Mesenchymal stem cell (in vitro differentiated cells and primary cell): ENCODE measurements around the gene GRK3.
"Not testable (repeated sequence)": the region's sequence is repeated elsewhere in the genome, so short reads cannot be mapped to it uniquely, and the experiment has no call there.

Experiments used
- DNase-seq: peaks from one replicate; pipeline ENCODE4 v3.0.0-alpha.2; 2013
- H2AFZ ChIP-seq: one replicate; pipeline ENCODE4 v1.6.1; 2013; ENCODE audit warnings: low read depth, mild to moderate bottlenecking, control low read depth, inconsistent platforms, low read length, moderate library complexity
- H2AK5ac ChIP-seq: 2 replicates; pipeline ENCODE4 v1.6.1; 2013; ENCODE audit warnings: low read length, moderate library complexity, mild to moderate bottlenecking, inconsistent platforms; ENCODE audit not compliant: severe bottlenecking
- H2BK120ac ChIP-seq: one replicate; pipeline ENCODE4 v1.6.1; 2013; ENCODE audit warnings: low read depth, mild to moderate bottlenecking, inconsistent platforms, low read length, moderate library complexity
- H2BK12ac ChIP-seq, 2 experiments: one replicate each; pipeline ENCODE4 v1.6.1; 2013; ENCODE audit warnings: inconsistent platforms in 2 of 2, low read length in 2 of 2, mild to moderate bottlenecking in 2 of 2, moderate library complexity in 2 of 2, control low read depth in 1 of 2
- H2BK15ac ChIP-seq: one replicate; pipeline ENCODE4 v1.6.1; 2013; ENCODE audit warnings: mild to moderate bottlenecking, low read depth, inconsistent platforms; ENCODE audit not compliant: poor library complexity, severe bottlenecking
- H2BK5ac ChIP-seq: 2 replicates; pipeline ENCODE4 v1.6.1; 2013; ENCODE audit warnings: low read depth, mild to moderate bottlenecking, low read length, control low read depth, inconsistent platforms; ENCODE audit not compliant: poor library complexity, severe bottlenecking
- H3K14ac ChIP-seq, 2 experiments: one replicate each; pipeline ENCODE4 v1.6.1; 2013; ENCODE audit warnings: inconsistent platforms in 2 of 2, low read length in 2 of 2, control low read depth in 1 of 2, mild to moderate bottlenecking in 1 of 2, moderate library complexity in 1 of 2
- H3K18ac ChIP-seq, 2 experiments: one replicate each; pipeline ENCODE4 v1.6.1; 2013; ENCODE audit warnings: inconsistent platforms in 2 of 2, low read length in 2 of 2, control low read depth in 1 of 2, low read depth in 1 of 2, mild to moderate bottlenecking in 1 of 2
- H3K23ac ChIP-seq, 2 experiments: one replicate each; pipeline ENCODE4 v1.6.1; 2013; ENCODE audit warnings: inconsistent platforms in 2 of 2, low read length in 2 of 2, mild to moderate bottlenecking in 2 of 2, moderate library complexity in 2 of 2, control low read depth in 1 of 2
- H3K27ac ChIP-seq: 2 replicates; pipeline ENCODE4 v1.5.1; 2013; ENCODE audit warnings: mild to moderate bottlenecking, moderate library complexity, low read length, control low read depth, inconsistent platforms; ENCODE audit not compliant: poor library complexity, severe bottlenecking
- H3K27me3 ChIP-seq, 2 experiments: 2 replicates each; pipeline versions ENCODE4 v1.6.1 to v1.7.0; 2013; ENCODE audit warnings: low read length in 2 of 2, mild to moderate bottlenecking in 2 of 2, moderate library complexity in 2 of 2, control low read depth in 1 of 2, inconsistent platforms in 1 of 2; ENCODE audit not compliant: control insufficient read depth in 1 of 2, insufficient read depth in 1 of 2
- H3K36me3 ChIP-seq, 2 experiments: 2 replicates each; pipeline versions ENCODE4 v1.6.1 to v1.7.0; 2013; ENCODE audit warnings: low read length in 2 of 2, control low read depth in 1 of 2, inconsistent platforms in 1 of 2, low read depth in 1 of 2, mild to moderate bottlenecking in 1 of 2; ENCODE audit not compliant: insufficient read depth in 2 of 2, control insufficient read depth in 1 of 2
- H3K4ac ChIP-seq, 2 experiments: one replicate each; pipeline ENCODE4 v1.6.1; 2013; ENCODE audit warnings: inconsistent platforms in 2 of 2, low read length in 2 of 2, mild to moderate bottlenecking in 2 of 2, moderate library complexity in 2 of 2, control low read depth in 1 of 2, low read depth in 1 of 2
- H3K4me1 ChIP-seq: 2 replicates; pipeline ENCODE4 v1.6.1; 2013; ENCODE audit warnings: low read depth, low read length, control low read depth; ENCODE audit not compliant: control insufficient read depth, insufficient read depth
- H3K4me2 ChIP-seq: 2 replicates; pipeline ENCODE4 v1.6.1; 2013; ENCODE audit warnings: low read length, mild to moderate bottlenecking, inconsistent platforms; ENCODE audit not compliant: poor library complexity, severe bottlenecking
- H3K4me3 ChIP-seq, 2 experiments: 2 replicates each; pipeline versions ENCODE4 v1.5.1 to v1.7.0; 2013; ENCODE audit warnings: low read length in 2 of 2, mild to moderate bottlenecking in 2 of 2, control low read depth in 1 of 2, low read depth in 1 of 2; ENCODE audit not compliant: insufficient read depth in 1 of 2
- H3K79me1 ChIP-seq: replicated peaks from 2 replicates; pipeline ENCODE4 v1.6.1; 2013; ENCODE audit warnings: mild to moderate bottlenecking, control low read depth, low read length, inconsistent platforms; ENCODE audit not compliant: poor library complexity, severe bottlenecking
- H3K9ac ChIP-seq: 2 replicates; pipeline ENCODE4 v1.7.0; 2013; ENCODE audit warnings: mild to moderate bottlenecking, low read length, moderate library complexity
- H3K9me3 ChIP-seq: 2 replicates; pipeline ENCODE4 v1.7.0; 2013; ENCODE audit warnings: mild to moderate bottlenecking, low read length; ENCODE audit not compliant: control insufficient read depth
- H4K8ac ChIP-seq: one replicate; pipeline ENCODE4 v1.6.1; 2013; ENCODE audit warnings: inconsistent platforms, mild to moderate bottlenecking, low read length, moderate library complexity
- H4K91ac ChIP-seq: one replicate; pipeline ENCODE4 v1.6.1; 2013; ENCODE audit warnings: mild to moderate bottlenecking, low read length, inconsistent platforms
- WGBS: methylation state at CpG from one replicate; pipeline ENCODE4 v1.1.7; 2013; ENCODE audit warnings: mixed read lengths; 5-methylcytosine and 5-hydroxymethylcytosine counted together

The GRK3 gene

DNA sequence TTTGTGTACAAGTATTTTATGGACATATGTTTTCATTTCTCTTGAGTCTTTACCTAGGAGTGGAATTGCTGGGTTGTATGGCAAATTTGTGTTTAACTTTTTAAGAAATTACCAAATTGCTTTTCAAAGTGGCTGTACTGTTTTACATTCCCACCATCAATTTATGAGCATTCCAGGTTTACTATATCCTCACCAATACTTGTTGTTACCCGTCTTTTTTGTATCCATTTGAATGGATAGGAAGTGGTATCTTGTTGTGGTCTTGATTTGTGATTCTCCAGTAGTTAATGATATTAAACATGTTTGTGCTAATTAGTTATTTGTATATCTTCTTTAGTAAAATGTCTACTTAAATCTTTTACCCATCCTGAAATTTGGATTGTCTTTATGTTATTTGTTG lies 46.8 kb downstream of the GRK3 start:
- H3K4me3 ChIP-seq, H3K9ac ChIP-seq, H2BK15ac ChIP-seq, H3K79me1 ChIP-seq, H3K23ac ChIP-seq, H3K27me3 ChIP-seq, H4K91ac ChIP-seq, H3K27ac ChIP-seq, H3K14ac ChIP-seq, H3K4ac ChIP-seq, H3K36me3 ChIP-seq, H2AK5ac ChIP-seq, H2BK120ac ChIP-seq, H4K8ac ChIP-seq, DNase-seq, H2AFZ ChIP-seq, H2BK5ac ChIP-seq, H3K9me3 ChIP-seq, H3K4me1 ChIP-seq, H2BK12ac ChIP-seq, H3K18ac ChIP-seq, H3K4me2 ChIP-seq: not testable (repeated sequence)
- WGBS = no CpG with 5 or more reads among the region's 1 CpG

DNA sequence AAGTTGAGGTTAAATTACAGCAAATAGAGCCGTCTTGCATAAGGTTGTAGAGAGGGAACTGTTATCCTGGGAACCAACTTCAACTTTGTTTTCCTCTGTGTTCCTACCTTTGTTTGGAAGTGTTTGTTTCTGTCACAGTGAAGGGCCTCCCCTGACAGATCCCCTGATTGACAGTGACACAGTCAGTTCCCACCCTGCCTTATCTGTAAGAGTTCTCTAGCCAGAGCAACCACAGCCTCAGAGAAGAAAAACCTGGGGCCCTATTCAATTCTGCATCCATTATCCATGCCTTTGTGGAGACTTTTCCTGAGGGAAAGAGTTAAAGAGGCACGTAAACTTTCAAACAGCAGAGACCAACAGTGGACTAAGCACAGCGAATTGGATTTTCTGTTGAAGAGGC lies 48.7 kb downstream of the GRK3 start:
- not testable (repeated sequence) for H2BK15ac ChIP-seq, H2AFZ ChIP-seq, H3K14ac ChIP-seq, H3K4me3 ChIP-seq, H3K4me2 ChIP-seq, H4K91ac ChIP-seq, H3K9me3 ChIP-seq, DNase-seq, H3K18ac ChIP-seq, H3K27me3 ChIP-seq, H3K36me3 ChIP-seq, H2BK12ac ChIP-seq, H3K23ac ChIP-seq, H3K79me1 ChIP-seq, H3K27ac ChIP-seq, H2BK120ac ChIP-seq, H4K8ac ChIP-seq, H3K4me1 ChIP-seq, H3K9ac ChIP-seq, H3K4ac ChIP-seq, H2AK5ac ChIP-seq, H2BK5ac ChIP-seq
- WGBS = no CpG with 5 or more reads among the region's 3 CpGs

DNA sequence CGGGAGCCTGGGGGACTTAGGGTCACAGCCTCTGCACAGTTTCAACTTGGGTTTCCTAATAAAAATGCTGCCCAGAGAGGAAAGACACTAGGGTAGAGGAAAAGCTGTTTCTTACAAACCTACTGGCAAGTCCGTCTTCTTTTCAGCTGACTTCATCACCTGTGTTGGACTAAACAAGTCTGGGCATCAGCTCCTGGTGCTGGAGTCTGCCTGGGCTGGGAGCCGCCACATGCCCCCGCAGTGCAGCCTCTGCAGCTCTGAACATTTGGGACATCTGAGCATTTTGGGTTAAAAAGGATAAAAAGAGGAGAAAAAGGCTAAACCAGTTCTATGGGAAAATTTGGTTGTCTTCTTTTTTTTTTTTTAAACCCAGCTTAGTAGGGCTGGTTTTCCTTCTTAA lies 49.1 kb downstream of the GRK3 start:
- not testable (repeated sequence) for H3K14ac ChIP-seq, H3K23ac ChIP-seq, H3K18ac ChIP-seq, H3K4ac ChIP-seq, DNase-seq, H3K27me3 ChIP-seq, H3K27ac ChIP-seq, H3K9ac ChIP-seq, H3K4me1 ChIP-seq, H2BK12ac ChIP-seq, H4K8ac ChIP-seq, H3K4me3 ChIP-seq, H2BK120ac ChIP-seq, H2AFZ ChIP-seq, H3K4me2 ChIP-seq, H3K9me3 ChIP-seq, H2BK15ac ChIP-seq, H2BK5ac ChIP-seq, H3K79me1 ChIP-seq, H2AK5ac ChIP-seq, H4K91ac ChIP-seq, H3K36me3 ChIP-seq
- 100% methylated on average over 3 of the region's 4 CpGs for WGBS

DNA sequence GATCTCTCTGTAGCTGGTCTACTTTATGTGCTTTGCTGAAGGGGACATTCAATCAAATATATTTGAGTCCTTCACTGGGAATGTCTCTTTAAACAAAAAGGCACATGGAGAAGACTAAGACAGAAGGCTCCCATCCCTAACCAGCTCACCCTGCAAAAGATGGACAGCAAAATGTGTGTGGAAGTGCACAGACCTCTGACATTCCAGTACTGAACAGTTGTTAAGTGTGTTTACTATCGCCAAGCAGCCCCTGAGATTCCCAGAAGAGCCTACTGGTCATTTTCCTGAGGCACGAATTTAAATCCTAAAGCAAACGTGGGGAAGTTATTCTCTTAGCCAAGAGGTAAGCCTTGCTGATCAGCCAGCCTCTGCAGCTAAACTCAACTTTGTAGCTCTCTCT lies 50.3 kb downstream of the GRK3 start:
- H3K27me3 ChIP-seq, H2BK120ac ChIP-seq, H4K8ac ChIP-seq, H3K9me3 ChIP-seq, H3K4me1 ChIP-seq, H3K4me2 ChIP-seq, H2AK5ac ChIP-seq, H3K36me3 ChIP-seq, H2BK12ac ChIP-seq, H2BK5ac ChIP-seq, H2AFZ ChIP-seq, DNase-seq, H3K27ac ChIP-seq, H3K23ac ChIP-seq, H4K91ac ChIP-seq, H3K14ac ChIP-seq, H3K4me3 ChIP-seq, H3K18ac ChIP-seq, H3K4ac ChIP-seq, H2BK15ac ChIP-seq, H3K9ac ChIP-seq, H3K79me1 ChIP-seq: not testable (repeated sequence)
- WGBS = 19% methylated on average over 3 of the region's 3 CpGs
